T-helper 9 cell (primary cell): ENCODE results near the gene FAM53C.
"Not testable (repeated sequence)": the region's sequence is repeated elsewhere in the genome, so short reads cannot be mapped to it uniquely, and the experiment has no call there.

Source experiments
- DNase-seq: peaks from one replicate; pipeline ENCODE4 v3.0.0-alpha.2; 2020

FAM53C gene

DNA sequence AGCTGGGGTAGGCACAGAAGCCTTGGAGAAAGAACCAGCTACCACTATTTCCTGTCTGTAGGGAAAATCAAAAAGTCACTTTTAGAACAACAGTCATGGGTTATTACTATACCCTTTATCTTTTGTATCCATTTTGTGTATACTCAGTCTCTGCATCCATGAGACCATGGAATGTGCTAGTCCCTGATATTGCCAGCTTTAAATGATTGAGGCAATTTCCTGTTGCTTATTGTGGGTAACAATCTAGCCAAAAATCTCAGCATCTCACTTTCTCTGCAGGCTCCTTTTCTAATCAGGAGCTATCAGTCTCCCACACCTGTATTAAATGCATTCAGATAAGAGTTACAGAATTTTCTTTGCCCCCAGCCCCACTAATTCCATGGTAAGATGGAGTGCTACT, 13.5 kb downstream of the FAM53C start:
- DNase-seq: no peak

DNA sequence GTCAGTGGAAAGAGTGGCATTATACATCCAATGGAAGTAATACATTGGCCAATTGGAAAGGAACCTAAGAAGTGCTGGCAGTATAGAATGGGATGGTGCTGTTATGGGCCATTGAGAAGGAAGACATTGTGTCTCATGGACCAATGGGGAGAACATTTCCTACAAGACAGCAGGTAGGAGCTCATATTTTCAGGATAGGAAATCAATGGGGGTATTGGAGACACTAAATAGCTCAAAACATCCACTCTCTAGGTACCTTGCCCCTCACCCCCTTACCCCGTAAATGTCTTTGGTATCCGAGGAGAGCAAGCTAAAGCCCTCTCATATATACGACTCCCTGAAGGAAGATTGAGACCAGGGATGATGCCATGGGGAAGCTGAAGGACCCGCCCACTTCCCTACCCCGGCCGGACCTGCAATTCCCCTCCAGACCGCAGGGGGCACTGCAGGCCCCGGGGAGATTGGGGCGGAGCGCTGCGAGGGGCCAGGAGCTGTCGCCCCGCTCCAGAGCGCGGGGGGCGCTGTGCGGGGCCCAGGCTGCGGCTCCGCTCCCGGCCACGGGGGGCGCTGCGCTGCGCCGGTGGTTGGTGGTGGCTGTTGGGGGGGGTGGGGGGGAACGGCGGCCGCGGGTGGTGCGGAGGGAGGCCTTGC, 14.1 kb downstream of the FAM53C start, which contains the start of gene KDM3B:
KDM3B (plus strand) TSS at position 615 of the 651 bp plus-strand sequence. CDS start 111 bp downstream, outside the sequence.
- DNase-seq: peak; percentile 89

DNA sequence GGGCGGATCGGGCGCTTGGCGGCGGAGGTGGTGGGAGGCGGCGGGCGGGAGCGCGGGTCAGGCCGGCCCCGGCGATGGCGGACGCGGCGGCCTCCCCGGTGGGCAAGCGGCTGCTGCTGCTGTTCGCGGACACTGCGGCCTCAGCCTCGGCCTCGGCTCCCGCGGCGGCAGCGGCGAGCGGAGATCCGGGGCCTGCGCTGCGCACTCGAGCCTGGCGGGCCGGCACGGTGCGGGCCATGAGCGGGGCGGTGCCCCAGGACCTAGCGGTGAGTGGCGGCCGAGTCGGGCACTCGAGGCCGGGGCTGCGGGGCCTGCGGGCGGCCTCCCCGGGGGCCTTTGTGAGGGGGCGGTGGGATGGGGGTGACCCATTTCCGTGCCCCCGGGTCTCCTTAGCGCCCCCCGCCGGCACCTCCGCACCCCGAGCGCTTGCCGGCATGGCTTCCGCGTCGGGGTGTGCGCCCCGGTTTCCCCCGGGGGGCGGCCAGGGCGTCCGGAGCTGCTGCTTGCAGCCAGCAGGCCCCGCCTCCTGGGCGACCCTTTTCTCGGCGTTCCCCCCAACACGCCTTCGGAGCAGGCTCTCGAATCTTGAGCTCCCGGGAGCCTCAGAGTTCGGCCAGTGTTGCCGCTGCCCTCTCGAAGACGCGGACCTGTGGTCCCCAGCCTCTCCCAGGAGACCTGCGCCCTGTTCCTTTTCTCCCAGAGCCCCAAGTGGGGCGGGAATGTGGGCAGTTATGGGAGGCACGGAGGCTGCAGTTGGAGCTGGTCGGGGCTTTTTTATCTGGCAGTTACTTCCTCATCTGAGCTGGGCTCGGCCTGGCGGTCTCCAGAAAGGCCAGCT, 14.9 kb downstream of the FAM53C start:
- peak; percentile 77 for DNase-seq

DNA sequence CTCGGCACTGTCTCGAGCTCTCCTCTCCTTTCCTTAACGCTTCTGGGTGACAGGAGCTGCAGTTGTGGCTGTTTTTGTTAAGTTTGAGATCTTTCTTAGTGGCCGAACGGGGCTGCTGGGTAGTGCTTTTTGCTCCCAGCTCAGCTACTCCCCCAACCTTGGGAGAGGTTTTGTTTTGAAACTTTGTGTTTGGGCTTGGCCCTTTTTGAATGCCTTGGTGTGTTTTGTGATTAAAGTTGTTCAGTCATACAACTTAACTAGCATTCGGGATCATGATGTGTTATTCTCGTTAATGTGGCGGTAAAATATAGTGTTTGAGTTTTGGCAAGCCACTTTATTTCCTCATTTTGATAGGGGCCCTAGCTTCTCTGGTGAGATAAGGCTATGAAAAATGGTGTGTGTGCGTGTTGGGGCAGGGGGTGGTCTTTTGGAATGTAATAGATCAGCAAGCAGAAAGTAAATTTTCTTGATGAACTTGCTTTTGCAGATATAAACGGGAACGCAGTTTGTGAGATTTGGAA, 15.6 kb downstream of the FAM53C start:
- DNase-seq: no peak

DNA sequence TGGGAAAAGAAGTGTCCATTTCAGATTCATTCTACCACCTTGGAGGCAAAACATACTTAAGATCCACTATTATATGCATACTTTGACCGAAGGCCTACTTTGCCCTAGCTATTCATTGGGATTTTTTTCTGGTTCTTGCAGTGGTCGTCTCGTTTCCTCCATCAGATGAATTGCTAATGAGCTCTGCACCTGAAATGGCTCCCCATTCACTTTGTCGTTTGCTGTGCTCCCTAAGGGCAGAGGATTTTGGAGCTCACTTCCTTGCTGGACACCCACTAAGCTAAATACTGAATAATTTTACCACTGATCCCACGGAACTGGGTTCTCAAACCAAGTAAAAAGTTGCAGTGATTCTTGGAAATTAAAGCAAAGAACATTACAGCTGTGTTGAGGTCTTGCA, 16.3 kb downstream of the FAM53C start:
- DNase-seq: no peak

DNA sequence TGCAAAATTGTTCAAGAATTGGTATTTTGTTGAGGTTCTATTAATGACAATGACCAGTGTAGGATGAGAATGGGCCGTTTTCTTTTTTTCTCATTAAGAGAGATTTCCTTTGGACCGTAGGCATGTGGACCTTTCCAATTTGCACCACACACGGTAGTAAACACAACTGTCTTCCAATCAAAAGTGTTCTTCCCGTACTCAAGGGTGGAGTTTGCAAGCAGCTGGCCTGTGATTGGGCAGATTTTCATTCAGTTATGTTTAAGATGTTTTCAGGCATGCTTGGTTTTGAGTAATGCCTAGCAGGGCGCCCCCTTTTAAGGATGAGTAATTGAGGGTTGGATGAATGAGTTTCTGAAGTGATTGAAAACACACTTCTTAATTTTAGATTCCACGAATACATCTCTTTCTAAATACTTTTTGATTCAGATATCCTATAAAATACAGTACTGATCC, 16.9 kb downstream of the FAM53C start:
- peak; percentile 16 for DNase-seq

DNA sequence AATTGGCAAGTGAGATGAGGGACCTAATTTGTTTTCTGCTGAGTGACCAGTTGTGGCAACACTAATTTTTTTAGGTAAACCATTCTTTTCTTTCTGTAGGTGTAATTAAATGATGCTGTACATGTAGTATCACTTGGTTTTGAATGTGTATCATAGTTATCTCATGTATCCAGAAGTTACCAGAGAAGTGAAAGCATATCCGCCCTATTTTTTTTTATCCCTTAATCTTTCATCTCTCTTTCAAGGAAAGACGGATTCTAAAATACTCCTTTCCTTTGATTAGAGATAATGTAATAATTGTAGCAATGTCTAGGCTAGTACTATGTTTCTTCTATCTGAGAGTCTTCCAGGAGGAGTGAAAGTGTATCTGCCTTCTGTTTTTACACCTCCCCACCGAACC, 21.6 kb downstream of the FAM53C start:
- DNase-seq: no peak

DNA sequence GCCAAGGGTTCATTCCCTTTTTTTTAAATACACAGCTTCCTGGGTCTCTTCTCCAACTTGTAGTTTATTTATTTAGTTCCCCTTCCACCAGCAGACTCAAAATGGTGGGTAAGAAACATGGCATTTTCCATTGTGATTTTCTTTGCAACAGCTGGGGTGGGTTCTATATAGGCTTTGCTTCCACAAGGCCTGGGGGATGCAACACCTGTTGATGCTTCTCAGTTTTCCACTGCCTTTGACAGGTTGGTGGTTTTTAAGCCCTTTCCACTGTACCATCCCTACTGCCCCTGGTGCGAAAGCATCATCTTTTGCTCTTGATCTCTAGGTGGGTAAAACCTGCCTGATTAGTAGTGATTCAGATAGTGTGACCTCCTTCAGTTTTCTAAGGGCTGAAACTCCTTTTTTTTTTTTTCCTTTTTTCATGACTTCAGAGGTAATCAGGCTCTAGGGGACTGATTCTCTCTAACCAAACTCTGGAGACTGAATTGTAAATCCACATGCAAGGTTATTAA, 22.9 kb downstream of the FAM53C start:
- no peak for DNase-seq

DNA sequence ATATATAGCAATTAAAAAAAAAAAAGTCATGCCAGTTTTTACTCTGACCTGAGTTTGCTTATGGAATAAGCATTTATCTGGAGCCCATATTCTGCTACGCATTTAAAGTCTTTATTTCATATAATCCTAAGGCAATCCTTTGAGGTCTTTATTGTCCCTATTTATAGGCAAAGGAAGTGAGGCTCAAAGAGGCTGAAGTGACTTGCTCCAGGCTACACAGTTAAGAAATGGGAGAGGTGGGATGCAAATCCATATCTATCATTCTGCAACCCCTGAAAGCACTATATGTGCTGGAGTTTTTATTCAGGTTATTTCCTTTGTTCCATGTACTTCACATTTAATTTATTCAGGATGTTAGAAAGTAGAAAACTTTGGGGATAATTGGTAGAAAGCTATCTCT, 26.5 kb downstream of the FAM53C start:
- no peak for DNase-seq

DNA sequence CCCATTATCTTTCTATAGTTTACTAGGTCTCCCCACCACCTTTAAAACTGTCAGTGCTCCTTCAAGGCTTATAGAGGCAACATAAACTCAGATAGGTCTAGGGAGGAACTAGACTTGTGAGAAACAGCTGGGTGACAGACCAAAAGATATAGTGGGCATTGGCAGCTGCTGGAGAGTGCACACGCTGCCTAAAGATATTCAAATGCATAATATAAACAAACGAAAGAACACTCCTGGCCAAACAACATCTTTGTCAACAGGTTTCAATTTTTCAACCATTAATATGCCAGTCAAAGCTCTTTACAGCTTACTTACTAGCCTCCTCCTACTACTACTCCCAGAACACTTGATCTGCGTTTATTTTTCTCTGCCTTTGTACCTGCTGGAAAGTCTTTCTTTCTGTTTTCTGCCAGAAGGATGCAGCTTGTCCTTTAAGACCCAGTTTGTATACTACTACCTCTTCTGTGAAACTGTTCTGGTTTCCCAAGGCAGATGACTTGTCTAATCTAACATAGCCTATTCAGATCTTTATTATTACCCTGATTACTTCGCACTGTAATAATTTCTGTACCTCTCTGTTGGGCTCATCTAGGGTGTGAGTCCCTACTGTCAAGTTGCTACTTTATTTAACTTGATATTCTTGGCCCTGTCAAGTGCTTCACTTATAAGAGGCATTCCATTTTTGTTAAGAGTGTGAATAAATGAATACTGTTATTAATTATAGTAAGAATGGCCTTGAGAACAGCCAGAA, 28.7 kb downstream of the FAM53C start:
- no peak for DNase-seq

DNA sequence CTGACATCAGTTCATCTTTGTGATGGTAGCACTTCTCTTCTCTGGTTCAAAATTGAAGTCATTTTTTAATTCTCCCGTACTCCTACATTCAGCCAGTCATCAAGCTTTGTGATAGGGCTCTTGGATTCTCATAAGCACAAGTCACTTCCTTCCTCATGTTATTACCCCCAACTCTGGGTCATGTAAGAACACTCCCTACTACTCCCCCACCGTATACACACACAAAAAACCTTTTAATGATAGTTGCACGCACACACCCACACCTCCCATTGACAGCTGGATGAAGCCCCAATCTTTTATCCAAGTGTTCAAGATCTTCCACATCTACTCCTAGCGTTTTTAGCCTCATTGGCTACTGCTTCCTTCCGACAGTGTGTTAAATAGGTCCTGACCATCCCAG, 31.2 kb downstream of the FAM53C start:
- no peak for DNase-seq

DNA sequence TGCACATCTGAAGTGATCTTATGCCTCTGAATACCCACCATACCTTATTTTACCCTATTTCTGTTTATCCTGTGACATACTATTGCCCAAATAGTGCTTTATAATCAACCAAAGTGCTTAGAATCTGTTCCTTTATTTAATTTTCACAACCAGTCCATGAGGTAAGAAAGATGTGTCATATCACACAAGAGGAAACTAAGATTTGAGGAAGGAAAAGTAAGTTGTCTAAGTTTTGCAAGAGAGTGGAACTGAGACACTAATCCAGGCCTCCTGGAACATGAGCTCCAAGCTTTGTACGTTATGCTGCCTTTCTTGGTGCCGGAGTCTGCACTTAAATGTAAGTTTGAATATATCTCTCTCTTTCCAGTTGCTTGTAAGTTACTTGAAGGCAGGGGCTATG, 31.6 kb downstream of the FAM53C start:
- no peak for DNase-seq

DNA sequence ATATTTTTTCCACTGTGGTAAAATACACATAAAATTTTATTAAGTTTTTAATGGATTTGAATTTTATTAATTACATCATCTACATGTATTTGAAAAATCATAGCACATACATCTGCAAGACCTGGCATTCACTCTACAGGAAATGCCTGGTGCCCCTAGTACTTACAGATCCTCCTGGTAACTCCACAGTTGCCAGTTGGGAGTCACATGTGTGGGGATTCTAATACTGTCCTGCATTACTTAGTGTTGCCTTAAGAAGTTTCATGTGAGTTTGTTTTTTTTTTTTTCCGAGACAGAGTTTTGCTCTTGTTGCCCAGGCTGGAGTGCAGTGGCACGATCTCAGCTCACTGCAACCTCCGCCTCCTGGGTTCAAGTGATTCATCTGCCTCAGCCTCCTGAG, 32.5 kb downstream of the FAM53C start:
- no peak for DNase-seq

DNA sequence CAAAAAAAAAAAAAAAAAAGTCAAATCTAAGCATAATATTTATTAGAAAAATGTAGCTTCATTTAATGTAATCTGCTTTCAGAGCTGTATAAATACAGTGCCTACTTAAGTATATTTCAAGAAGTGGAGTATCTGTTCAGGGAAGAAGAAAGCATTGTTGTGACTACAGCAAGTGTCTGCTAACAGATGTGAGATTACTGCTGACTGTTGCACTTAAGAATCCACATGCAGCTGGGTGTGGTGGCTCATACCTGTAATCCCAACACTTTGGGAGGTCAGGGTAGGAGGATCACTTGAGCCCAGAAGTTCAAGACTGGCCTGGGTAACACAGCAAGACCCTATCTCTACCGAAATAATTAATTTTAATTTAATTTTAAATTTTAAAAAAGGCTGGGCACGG, 33.4 kb downstream of the FAM53C start:
- DNase-seq: no peak

DNA sequence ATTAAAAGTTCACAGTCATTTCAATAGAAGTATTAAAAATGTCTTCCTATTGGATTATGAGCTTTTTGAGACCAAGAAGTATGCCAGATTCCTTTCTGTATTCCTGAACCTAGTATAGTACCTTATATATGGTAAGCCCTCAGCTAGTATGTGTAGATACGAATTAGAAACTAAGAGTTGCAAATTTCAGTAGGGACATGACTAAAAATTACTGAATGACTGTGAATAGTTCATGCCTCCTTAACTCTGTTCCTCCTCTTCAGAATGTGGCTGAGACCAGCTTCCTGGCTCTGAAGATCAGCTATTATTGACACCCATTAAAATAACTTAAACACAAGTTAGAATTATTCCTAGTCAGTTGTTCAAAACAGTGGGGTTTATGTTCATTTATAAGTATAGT, 34.2 kb downstream of the FAM53C start:
- DNase-seq: no peak

DNA sequence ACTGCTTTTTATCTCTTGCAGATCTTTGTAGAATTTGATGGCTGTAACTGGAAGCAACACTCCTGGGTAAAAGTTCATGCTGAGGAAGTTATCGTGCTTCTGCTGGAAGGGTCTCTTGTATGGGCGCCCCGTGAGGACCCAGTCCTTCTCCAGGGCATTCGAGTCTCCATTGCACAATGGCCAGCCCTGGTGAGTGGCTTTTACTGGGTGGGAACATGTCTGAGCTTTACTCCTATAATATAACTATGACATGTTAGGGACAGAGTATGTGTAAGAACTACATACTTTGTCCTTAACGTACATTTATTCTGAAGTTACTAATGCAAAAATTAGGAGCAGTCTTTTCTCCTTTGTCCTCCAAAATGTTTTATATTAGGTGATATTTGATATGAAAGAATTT, 34.6 kb downstream of the FAM53C start:
- no peak for DNase-seq

DNA sequence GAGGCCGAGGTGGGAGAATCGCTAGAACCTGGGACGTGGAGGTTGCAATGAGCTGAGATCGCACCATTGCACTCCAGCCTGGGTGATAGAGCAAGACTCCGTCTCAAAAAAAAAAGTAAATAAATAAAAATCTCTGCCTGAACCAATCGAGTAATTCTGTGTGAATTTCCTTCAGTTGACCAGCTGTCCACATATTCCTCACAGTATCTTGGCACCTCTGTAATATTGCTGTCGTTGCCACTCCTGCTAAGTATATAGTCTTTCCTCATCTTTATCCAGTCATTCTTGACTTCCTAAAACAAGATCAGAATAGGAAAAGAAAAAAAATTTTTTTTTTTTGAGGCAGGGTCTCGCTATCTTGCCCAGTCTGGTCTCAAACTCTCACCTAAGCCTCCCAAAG, 44.3 kb downstream of the FAM53C start:
- DNase-seq: no peak

DNA sequence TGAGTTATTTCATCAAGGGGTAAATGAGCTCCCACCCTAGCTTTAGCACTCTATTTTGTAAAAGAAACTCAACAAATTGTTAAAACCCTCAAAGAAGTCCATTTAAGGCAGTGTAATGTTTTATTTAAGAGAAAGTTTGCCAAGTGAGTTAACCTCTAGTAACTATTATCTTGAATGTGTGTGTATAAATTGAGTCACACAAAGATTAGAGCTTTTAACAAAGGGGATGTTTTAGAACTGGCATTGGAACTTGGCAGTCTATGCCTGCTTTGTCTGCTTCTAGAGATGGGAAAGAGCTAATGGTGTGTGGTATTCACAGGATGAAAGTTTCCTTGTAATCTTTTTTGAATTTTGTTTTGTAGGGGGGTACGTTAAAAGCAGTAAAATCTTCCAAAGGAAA, 47.6 kb downstream of the FAM53C start:
- no peak for DNase-seq

DNA sequence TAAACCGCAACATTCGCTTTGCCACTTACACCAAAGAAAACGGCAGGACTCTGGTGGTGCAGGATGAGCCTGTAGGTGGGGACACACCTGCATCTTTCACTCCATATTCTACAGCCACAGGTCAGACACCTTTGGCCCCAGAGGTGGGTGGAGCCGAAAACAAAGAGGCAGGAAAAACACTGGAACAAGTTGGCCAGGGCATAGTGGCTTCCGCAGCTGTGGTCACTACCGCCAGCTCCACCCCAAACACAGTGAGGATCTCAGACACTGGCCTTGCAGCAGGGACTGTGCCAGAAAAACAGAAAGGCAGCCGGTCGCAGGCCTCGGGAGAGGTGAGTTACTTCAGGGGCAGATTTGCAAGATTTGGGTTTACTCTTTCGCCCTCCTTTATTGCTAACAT, 48.2 kb downstream of the FAM53C start:
- DNase-seq: no peak

DNA sequence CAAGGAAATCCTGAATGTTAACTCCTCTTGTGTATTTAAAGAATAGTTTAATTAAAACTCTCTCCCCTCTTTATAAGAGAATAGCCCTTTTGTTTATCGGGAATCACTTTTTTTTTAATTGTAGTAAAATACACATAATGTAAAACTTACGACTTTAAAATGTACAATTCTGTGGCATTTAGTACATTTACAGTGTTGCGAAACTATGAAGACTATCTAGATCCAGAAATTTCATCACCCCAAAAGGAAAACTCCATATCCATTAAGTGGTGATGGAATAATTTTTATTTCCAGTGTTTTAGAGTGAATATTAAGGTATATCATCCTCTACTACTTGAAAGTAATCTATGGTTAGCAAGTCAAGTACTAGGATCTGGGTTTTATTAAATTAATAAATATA, 51.3 kb downstream of the FAM53C start:
- no peak for DNase-seq

DNA sequence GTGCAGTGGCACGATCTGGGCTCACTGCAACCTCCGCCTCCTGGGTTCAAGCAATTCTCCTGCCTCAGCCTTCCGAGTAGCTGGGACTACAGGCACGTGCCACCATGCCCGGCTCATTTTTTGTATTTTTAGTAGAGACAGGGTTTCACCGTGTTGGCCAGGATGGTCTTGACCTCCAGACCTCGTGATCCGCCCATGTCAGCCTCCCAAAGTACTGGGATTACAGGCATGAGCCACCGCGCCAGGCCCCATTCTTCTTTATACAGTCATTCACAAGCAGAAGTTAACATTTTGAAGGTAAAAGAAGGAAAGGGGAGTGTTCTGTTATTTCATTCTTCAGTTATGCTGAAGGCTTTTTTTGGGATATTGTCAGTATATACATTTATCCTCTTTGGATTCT, 51.8 kb downstream of the FAM53C start:
- DNase-seq: not testable (repeated sequence)

DNA sequence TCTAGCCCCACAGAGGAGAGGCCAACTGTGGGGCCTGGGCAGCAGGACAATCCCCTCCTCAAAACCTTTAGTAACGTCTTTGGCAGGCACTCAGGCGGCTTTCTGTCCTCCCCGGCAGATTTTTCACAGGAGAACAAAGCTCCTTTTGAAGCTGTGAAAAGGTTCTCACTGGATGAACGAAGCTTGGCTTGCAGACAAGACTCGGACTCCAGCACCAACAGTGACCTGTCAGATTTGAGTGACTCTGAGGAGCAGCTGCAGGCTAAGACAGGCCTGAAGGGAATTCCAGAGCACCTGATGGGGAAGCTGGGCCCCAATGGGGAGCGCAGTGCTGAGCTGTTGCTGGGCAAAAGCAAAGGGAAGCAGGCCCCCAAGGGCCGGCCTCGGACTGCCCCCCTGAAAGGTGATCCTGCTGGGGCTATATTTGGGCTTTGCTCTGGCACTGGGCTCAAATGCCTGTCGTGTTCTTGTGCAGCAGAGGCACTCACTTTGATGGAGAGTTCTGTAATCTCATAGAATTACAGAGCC, 53.9 kb downstream of the FAM53C start:
- DNase-seq: no peak
